HG03354 (cell line): Measurements from ENCODE around the gene TPD52L2.
A peak's percentile ranks its signal among the peaks of the same experiment; 100 is the strongest.
"Not testable (repeated sequence)": the region's sequence is repeated elsewhere in the genome, so short reads cannot be mapped to it uniquely, and the experiment has no call there.

Experiments
- ATAC-seq: cut with Tn5 transposase; IDR thresholded peaks from one replicate; pipeline ENCODE4 v1.9.1; 2021; ENCODE audit warnings: mild to moderate bottlenecking; ENCODE audit not compliant: unreplicated experiment, poor library complexity, severe bottlenecking

The TPD52L2 gene

GRCh38 chr20:63892402-63892801 lies 27.3 kb downstream of the TPD52L2 start:
- ATAC-seq = no peak

- ATAC-seq = no peak
Measured at GRCh38 chr20:63893999-63894357, 28.9 kb downstream of the TPD52L2 start.

GRCh38 chr20:63894358-63895201 lies 29.5 kb downstream of the TPD52L2 start, which contains the start of gene DNAJC5:
TSS of gene DNAJC5 (plus strand) at chr20:63895126. CDS start at chr20:63928346, 33,220 bp downstream.
- peak; percentile 78 for ATAC-seq

GRCh38 chr20:63895202-63895951 lies 30.3 kb downstream of the TPD52L2 start:
- no peak for ATAC-seq

GRCh38 chr20:63895952-63896263 lies 30.8 kb downstream of the TPD52L2 start:
- ATAC-seq = peak; percentile 16

- peak; percentile 41 for ATAC-seq
Measured at GRCh38 chr20:63896264-63897105, 31.4 kb downstream of the TPD52L2 start.

- ATAC-seq = no peak
Measured at GRCh38 chr20:63897978-63898561, 33.0 kb downstream of the TPD52L2 start.

- no peak for ATAC-seq
Measured at GRCh38 chr20:63898882-63899558, 34.0 kb downstream of the TPD52L2 start.

- no peak for ATAC-seq
Measured at GRCh38 chr20:63900413-63900812, 35.3 kb downstream of the TPD52L2 start.

GRCh38 chr20:63903796-63904561 lies 38.9 kb downstream of the TPD52L2 start:
- no peak for ATAC-seq

GRCh38 chr20:63908008-63908682 lies 43.1 kb downstream of the TPD52L2 start:
- no peak for ATAC-seq

- ATAC-seq = no peak
Measured at GRCh38 chr20:63911176-63911575, 46.1 kb downstream of the TPD52L2 start.

- ATAC-seq = no peak
Measured at GRCh38 chr20:63913768-63914167, 48.7 kb downstream of the TPD52L2 start.

- no peak for ATAC-seq
Measured at GRCh38 chr20:63915471-63915870, 50.4 kb downstream of the TPD52L2 start.

GRCh38 chr20:63916371-63916939 lies 51.4 kb downstream of the TPD52L2 start:
- ATAC-seq = not testable (repeated sequence)

- no peak for ATAC-seq
Measured at GRCh38 chr20:63917811-63918210, 52.7 kb downstream of the TPD52L2 start.

GRCh38 chr20:63919130-63919529 lies 54.1 kb downstream of the TPD52L2 start:
- ATAC-seq = no peak

- ATAC-seq = no peak
Measured at GRCh38 chr20:63920226-63920625, 55.2 kb downstream of the TPD52L2 start.
